Heart left ventricle (tissue), 13 donors: ENCODE measurements around the gene AMACR.

Experiments used
- CTCF ChIP-seq, 12 donors: fragments of 200-600 bp; sonication (generic) in 4 of 12; IDR thresholded peaks; one replicate each; pipeline versions ENCODE4 v1.5.0 to v1.8.0; 2018 to 2022; ENCODE audit warnings: antibody characterized with exemption in 12 of 12, mild to moderate bottlenecking in 5 of 12
- POLR2A ChIP-seq, 2 donors: fragments of 450-650 bp; IDR thresholded peaks; one replicate each; pipeline ENCODE4 v1.6.1; 2017; ENCODE audit warnings: antibody characterized with exemption in 2 of 2, mild to moderate bottlenecking in 2 of 2, moderate library complexity in 2 of 2
- donor health status: ischemic (EF 13 %, LVEDD 7.1; RV severe dilation, severe dysfunction).
- donor health status: DM: no; HTN: yes; CAD: no.
- donor health status: DM: no; HTN: no; CAD: no.
- donor health status: ischemic (EF 25% LVEDD 6.9; RV normal size, moderate dysfunction).
- donor health status: ischemic (EF 25% LVEDD 5.7; RV mildly dilated, moderate dysfunction).
- donor health status: ischemic (EF 35%, LVEDD 5.7; RV mildly dilated, moderate dysfunction).
- donor health status: nonischemic (EF 11% LVEDD 7.7; RV severe dilation, severe dysfunction).
- donor health status: DM: yes; HTN: yes; CAD: no.
- donor health status: PGD.
- donor health status: ischemic (EF 29% LVEDD 5.4; RV normal size, mild dysfunction).
- donor health status: nonischemic (EF 23%, LVEDD 6.1; RV moderate dilation, normal function).

GRCh38 chr5:34026089-34026761 lies 18.4 kb upstream of the AMACR start:
- TF ChIP-seq POLR2A (IDR thresholded peaks at IDR 0.05) (no peak), CTCF (IDR thresholded peaks at IDR 0.05) (no peak)
